Activated CD4-positive, CD25-positive, alpha-beta regulatory T cell treated with anti-CD3 and anti-CD28 coated beads, Interleukin-2, amount 50 U/mL, for 72 hours (primary cell): ENCODE data around the gene FRMD8.
"Not testable (repeated sequence)": the region's sequence is repeated elsewhere in the genome, so short reads cannot be mapped to it uniquely, and the experiment has no call there.

Experiments used
- DNase-seq: peaks from one replicate; pipeline ENCODE4 v3.0.0; 2021

FRMD8 gene

GRCh38 chr11:65394125-65394536 is 7.7 kb downstream of the FRMD8 start:
- no peak for DNase-seq

- DNase-seq, result no peak
Measured at GRCh38 chr11:65395961-65396530, 9.6 kb downstream of the FRMD8 start.

DNA sequence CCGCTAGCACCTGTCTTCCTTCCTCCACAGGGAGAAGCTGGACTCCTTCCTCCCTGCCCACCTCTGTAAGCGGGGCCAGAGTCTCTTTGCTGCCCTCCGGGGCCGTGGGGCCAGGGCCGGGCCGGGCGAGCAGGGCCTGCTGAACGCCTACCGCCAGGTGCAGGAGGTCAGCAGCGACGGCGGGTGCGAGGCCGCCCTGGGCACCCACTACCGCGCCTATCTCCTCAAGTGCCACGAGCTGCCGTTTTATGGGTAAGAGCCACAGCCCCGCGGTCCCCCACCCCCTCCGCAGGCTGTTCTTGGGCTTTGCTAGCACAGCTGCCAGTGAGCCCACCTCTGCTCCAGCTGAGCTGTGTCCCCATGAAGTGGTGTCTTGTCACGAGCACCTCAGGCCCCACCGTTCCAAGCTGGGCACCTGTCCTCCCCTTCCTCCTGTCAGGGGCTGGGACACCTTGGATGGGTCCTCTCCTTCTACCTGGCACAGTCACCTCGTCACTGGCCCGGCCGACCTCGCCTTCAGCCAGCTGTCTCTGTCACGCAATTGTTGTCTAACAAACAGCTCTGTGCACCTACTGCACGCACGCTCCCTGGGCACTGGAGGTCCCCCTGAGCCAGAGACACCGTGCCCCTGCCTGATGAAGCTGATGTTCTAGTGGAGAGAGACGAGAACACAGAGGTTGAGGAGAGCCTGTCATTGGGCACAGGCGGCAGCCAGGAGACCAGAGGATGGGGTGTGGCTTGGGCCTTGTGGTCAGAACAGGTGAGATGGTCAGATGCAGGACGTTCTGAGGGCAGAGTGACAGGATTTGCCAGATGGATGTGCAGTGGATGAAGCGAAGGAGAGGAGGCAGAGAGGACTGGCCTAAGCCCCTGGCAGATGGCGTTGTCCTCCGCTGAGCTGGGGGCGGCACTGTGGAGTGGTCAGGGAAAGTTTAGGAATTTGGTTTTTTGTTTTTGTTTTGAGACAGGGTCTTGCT is 10.6 kb downstream of the FRMD8 start:
- no peak for DNase-seq

DNA sequence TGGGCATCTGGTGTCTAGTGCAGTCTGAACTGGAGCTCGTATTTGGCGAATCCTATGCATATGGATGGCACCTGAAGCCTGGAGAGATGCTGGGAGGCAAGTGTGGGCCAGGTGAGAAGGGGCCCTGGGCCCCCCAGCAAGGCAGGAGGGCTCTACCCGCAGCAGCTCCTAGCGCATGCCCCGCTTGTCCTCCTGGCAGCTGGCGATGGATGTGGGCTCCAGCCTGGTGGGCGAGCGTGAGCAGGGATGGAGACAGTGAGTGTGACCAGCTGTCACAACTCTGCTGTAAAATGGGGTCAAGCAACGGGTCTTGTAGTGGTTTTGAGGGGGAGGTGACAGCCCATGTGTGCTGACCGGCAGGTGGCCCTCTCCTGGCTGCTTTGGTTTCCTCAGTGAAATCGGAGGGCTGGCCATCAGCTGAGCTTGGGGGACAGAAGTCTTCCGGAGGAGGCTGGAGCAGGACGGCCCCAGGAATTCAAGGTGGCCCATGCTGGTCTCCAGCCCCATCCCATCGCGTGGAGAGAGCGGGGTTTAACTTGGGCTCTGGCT is 12.0 kb downstream of the FRMD8 start:
- DNase-seq, result no peak

DNA sequence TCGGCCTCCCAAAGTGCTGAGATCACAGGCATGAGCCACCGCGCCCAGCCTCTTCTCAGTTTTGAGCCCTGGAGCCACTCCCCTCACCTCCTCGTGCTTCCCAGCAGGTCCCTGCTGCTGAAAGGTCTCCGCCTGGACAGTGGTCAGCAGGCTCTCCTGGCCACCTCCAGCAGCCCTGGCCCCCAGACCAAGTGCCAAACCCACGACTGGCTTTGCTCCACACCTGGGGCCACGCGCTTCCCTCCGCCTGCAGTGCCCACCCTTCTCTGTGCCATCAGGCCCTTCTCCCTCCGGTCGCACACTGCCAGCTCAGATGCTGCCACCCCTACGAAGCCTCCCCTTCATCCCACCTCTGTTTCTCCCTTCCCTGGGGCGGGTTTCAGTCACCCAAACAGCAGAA is 12.8 kb downstream of the FRMD8 start:
- no peak for DNase-seq

DNA sequence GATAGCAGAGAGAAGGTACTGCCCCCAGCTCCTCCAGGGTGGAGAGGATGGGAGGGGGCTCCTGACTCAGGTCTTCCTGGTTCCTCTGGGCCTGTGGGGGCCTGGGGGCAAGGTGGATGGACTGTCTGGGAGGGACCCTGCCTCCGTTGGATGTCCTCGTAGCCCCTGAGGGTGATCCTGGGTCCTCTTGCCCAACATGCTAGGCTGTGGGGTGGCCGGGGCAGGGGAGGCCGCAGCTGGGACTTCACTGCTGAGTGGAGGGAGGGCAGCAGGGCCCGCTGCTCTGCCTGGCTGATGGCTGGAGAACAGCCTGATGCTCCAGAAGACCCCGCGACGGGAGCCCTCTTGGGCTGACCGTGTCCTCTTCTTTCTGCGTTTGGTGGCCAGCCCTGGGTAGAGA is 13.4 kb downstream of the FRMD8 start:
- DNase-seq, result no peak

- no peak for DNase-seq
Measured at GRCh38 chr11:65400307-65401072, 14.1 kb downstream of the FRMD8 start.

DNA sequence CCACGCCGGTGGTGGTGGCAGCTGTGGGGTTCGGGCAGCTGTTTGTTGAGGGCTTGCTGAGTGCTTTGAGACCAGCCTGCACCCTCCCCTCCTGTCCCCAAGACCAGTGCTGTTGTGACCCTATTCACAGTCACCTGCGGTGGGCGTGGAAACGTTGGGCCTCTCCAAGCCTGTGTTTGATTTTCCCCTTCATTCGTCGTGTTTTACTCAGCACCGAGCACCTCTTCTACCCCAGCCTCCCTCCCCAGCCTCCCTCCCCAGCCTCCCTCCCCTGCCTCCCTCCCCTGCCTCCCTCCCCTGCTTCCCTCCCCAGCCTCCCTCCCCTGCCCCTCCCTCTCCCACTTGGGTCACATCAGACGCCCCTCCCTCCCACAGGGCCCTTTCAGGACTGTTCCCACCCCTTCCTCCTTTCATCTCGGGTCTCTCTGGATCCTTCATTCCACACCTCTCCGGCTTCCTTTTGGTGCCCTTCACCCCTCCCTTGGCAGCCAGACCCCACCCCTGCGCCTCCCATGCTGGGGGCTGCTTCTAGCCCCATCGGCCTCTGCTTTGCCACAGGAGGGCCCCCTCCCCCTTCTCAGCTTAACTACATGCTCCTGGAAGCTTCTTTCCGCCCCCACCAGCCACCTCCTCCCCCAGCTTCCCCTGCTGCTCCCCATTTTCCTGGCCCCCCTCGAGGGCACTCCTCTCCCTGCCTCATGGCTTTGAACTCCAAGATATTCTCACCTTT is 14.8 kb downstream of the FRMD8 start:
- no peak for DNase-seq

DNA sequence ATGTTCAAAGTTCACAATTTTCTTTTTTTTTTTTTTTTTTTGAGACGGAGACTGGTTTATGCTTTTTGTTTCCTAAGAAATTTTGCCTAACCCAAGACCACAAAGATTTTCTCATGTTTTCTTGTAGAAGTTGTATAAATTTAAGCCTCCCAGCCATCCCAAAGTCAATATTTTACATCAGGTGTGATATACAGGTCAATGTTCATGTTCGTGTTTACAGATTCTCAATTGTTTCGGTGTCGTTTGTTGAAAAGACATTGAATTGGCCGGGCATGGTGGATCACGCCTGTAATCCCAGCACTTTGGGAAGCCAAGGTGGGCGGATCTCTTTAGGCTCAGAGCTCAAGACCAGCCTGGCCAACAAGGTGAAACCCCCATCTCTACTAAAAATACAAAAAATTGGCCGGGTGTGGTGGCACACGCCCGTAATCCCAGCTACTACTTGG is 15.4 kb downstream of the FRMD8 start:
- no peak for DNase-seq

- DNase-seq, result no peak
Measured at GRCh38 chr11:65402790-65403189, 16.4 kb downstream of the FRMD8 start.

GRCh38 chr11:65403607-65404121 is 17.2 kb downstream of the FRMD8 start:
- no peak for DNase-seq

- DNase-seq, result no peak
Measured at GRCh38 chr11:65404210-65404609, 17.8 kb downstream of the FRMD8 start.

DNA sequence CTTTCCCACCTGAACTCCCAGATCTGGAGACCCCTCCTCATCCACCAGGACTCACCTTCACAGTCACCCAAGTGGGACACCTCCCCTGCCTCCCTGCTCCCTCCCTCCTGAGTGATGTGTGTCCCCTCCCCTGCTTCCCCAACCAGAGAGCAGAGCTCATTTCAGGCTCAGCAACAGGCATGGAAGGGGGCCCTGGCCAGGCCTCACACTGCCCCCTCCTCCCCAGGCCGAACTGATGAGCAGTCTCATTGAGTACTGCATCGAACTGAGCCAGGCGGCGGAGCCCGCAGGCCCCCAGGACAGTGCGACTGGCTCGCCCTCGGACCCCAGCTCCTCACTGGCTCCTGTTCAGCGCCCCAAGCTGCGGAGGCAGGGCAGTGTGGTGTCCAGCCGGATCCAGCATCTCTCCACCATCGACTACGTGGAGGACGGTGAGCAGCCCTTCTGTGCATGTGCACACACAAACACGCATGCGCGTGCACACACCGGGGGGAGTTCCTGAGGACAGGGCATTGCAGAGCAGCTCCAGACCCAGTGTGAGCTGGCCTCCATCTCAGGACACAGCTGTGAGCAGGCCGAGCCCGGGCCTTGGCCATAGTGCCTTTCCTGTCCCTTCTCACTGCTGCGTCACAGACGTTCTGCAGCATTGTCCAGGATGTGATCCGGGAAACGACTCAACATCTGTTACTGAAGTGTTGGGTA is 18.4 kb downstream of the FRMD8 start:
- DNase-seq, result no peak

DNA sequence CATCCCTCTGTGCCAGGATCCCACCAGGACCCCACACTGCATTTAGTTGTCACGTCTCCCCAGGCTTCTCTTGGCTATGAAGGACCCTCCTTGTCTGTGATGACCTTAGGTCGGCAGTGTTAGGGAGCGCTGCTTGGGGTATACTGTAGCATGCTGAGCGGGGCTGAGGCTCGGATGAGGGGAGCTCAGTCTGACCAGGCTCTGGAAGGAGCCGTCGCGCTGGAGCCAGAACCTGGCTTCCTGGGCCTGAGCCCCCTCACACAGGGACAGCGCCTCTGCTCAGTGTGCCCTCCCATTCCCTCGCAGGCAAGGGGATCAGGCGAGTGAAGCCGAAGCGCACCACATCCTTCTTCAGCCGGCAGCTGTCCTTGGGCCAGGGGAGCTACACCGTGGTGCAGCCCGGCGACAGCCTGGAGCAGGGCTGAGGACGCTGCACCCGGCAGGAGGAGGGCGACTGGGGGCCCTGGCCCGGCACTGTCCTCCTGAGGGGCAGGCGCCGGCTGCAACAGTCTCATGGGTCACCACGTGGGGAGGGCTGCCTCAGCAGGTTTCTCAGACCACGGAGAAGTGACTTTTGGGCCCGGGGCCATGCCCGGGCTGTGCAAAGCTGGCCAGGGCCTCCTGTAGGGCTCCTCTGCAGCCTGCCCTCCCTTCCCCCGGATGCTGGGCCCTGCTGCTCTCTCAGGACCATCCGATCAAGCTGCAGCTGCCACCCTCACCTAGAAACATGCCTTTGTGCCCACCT is 24.7 kb downstream of the FRMD8 start:
- DNase-seq, result no peak

- no peak for DNase-seq
Measured at GRCh38 chr11:65411681-65412070, 25.2 kb downstream of the FRMD8 start.

DNA sequence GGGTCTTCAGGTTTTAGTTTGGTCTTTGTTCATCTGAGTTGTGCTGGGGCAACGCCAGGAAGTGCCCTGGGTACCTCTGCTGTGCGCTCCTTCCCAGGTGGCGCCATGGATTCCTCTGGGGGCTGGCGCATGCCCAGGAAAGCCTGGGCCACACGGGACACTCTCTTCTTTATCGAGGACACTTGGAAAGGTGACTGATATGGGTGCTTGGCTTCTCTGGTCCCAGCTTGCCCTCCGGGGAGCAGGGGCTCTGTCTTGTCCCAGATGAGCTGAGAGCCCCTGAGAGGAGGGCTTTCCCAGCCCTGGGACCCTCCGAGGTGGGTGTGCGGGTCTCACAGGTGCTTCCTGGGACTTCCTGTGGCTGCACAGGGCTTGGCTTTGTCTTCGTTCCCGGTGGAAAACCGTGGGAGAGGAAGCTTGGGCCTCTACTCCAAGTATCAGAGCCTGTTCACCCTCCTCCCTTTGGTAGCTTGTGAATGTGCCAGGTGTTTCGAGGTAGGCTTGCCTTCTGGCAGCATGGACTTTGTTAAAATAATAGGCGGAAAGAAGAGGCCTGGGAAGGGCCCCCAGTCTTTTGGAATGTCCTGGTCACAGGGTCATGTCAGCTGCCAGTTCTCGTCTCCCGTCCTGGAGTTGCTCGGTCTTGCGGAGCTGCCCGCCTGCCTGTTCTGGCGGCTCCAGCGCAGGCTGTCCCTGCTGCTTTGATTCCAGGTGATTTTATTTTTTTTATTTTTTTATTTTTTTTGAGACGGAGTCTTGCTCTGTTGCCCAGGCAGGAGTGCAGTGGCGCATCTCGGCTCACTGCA is 26.0 kb downstream of the FRMD8 start:
- DNase-seq, result no peak

DNA sequence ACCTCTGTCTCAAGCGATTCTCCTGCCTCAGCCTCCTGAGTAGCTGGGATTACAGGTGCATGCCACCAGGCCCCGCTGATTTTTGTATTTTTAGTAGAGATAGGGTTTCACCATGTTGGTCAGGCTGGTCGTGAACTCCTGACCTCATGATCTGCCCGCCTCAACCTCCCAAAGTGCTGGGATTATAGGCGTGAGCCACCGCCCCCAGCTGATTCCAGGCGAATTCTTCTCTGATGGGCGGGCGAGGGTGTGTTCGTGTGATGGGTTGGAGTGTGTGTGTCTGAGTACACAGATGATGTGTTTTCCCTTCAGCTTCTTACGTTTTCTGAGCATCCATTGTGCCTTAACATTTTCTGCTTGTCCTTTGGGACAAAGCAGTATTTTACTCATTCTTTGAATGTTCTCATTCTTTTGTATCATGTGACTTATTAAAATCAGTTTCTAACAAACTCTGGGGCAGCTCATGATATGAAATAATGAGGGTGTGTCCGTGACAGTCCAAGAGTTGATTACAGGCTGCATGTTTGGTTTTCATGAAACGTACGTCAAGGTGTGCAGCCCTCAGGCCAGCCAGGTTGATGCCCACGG is 26.7 kb downstream of the FRMD8 start:
- DNase-seq, result not testable (repeated sequence)

- no peak for DNase-seq
Measured at GRCh38 chr11:65414776-65415498, 28.5 kb downstream of the FRMD8 start.
